Neuronal stem cell (in vitro differentiated cells): ENCODE data around the gene ATOX1.

Experiments used
- DNase-seq: peaks from one replicate; pipeline ENCODE4 v3.0.0-alpha.2; 2013; ENCODE audit warnings: low spot score
- H2AFZ ChIP-seq: one replicate; pipeline ENCODE4 v1.6.1; 2013; ENCODE audit warnings: mild to moderate bottlenecking, low read length, inconsistent platforms
- H2AK5ac ChIP-seq: 2 replicates; pipeline ENCODE4 v1.6.1; 2013; ENCODE audit warnings: low read depth, mild to moderate bottlenecking, inconsistent platforms, low read length, moderate library complexity, mixed read lengths
- H2BK120ac ChIP-seq: 2 replicates; pipeline ENCODE4 v1.6.1; 2013; ENCODE audit warnings: low read depth, mild to moderate bottlenecking, inconsistent platforms, low read length, moderate library complexity, mixed read lengths
- H2BK12ac ChIP-seq: one replicate; pipeline ENCODE4 v1.6.1; 2013; ENCODE audit warnings: low read length, inconsistent platforms
- H2BK15ac ChIP-seq: 2 replicates; pipeline ENCODE4 v1.6.1; 2013; ENCODE audit warnings: mild to moderate bottlenecking, low read length, inconsistent platforms, mixed read lengths
- H2BK5ac ChIP-seq: one replicate; pipeline ENCODE4 v1.6.1; 2013; ENCODE audit warnings: inconsistent platforms, mild to moderate bottlenecking, low read length, moderate library complexity
- H3K14ac ChIP-seq: one replicate; pipeline ENCODE4 v1.6.1; 2013; ENCODE audit warnings: low read length, inconsistent platforms
- H3K18ac ChIP-seq: 2 replicates; pipeline ENCODE4 v1.6.1; 2013; ENCODE audit warnings: low read length, inconsistent platforms
- H3K23ac ChIP-seq: 2 replicates; pipeline ENCODE4 v1.6.1; 2013; ENCODE audit warnings: low read depth, mild to moderate bottlenecking, mixed read lengths, low read length, inconsistent platforms; ENCODE audit not compliant: poor library complexity
- H3K27ac ChIP-seq: replicated peaks from 3 replicates; pipeline ENCODE4 v1.5.1; 2013; ENCODE audit warnings: low read length, inconsistent platforms
- H3K27me3 ChIP-seq, 3 experiments: 2 replicates each; pipeline ENCODE4 v1.6.1; 2013; ENCODE audit warnings: low read length in 3 of 3, mild to moderate bottlenecking in 2 of 3, inconsistent platforms in 1 of 3, low read depth in 1 of 3, mixed read lengths in 1 of 3, moderate library complexity in 1 of 3; ENCODE audit not compliant: control insufficient read depth in 3 of 3, insufficient read depth in 3 of 3
- H3K36me3 ChIP-seq, 2 donors: replicated peaks in 1 of 2; 2 replicates each; pipeline ENCODE4 v1.6.1; 2013; ENCODE audit warnings: low read length in 2 of 2; ENCODE audit not compliant: control insufficient read depth in 2 of 2, insufficient read depth in 2 of 2
- H3K4ac ChIP-seq: 2 replicates; pipeline ENCODE4 v1.6.1; 2013; ENCODE audit warnings: inconsistent platforms, mild to moderate bottlenecking, low read length, moderate library complexity
- H3K4me1 ChIP-seq, 2 donors: 1 replicate in 1 of 2; 2 replicates in 1 of 2; pipeline ENCODE4 v1.6.1; 2013; ENCODE audit warnings: low read length in 2 of 2, low read depth in 1 of 2; ENCODE audit not compliant: control insufficient read depth in 2 of 2, insufficient read depth in 1 of 2
- H3K4me2 ChIP-seq: one replicate; pipeline ENCODE4 v1.6.1; 2013; ENCODE audit warnings: mild to moderate bottlenecking, low read length, inconsistent platforms; ENCODE audit not compliant: insufficient read depth, poor library complexity, severe bottlenecking
- H3K4me3 ChIP-seq, 2 donors: 2 replicates each; pipeline ENCODE4 v1.5.1; 2013; ENCODE audit warnings: low read length in 2 of 2, mild to moderate bottlenecking in 2 of 2, inconsistent platforms in 1 of 2, moderate library complexity in 1 of 2
- H3K79me1 ChIP-seq: one replicate; pipeline ENCODE4 v1.6.1; 2013; ENCODE audit warnings: low read depth, mild to moderate bottlenecking, inconsistent platforms, low read length, moderate library complexity
- H3K9ac ChIP-seq: one replicate; pipeline ENCODE4 v1.6.1; 2013; ENCODE audit warnings: mild to moderate bottlenecking, low read depth, low read length, inconsistent platforms; ENCODE audit not compliant: poor library complexity
- H3K9me3 ChIP-seq, 2 donors: replicated peaks in 1 of 2; 2 replicates each; pipeline versions ENCODE3 to v1.6.1; 2013; ENCODE audit warnings: low read length in 2 of 2, mild to moderate bottlenecking in 2 of 2, inconsistent platforms in 1 of 2, low read depth in 1 of 2, mixed read lengths in 1 of 2, moderate library complexity in 1 of 2; ENCODE audit not compliant: control insufficient read depth in 2 of 2, insufficient read depth in 1 of 2
- H4K8ac ChIP-seq: one replicate; pipeline ENCODE4 v1.6.1; 2013; ENCODE audit warnings: low read depth, mild to moderate bottlenecking, inconsistent platforms, low read length, moderate library complexity
- H4K91ac ChIP-seq: one replicate; pipeline ENCODE4 v1.6.1; 2013; ENCODE audit warnings: low read length, low read depth, mild to moderate bottlenecking, inconsistent platforms; ENCODE audit not compliant: poor library complexity
- WGBS, 2 donors: extraction: QIAGEN DNeasy Blood & Tissue Kit; methylation state at CpG; one replicate each; pipeline ENCODE4 v1.1.7; 2013; ENCODE audit warnings: missing lambda C conversion rate in 2 of 2, mixed read lengths in 1 of 2; ENCODE audit not compliant: insufficient read length in 2 of 2, insufficient replicate concordance in 1 of 2; ENCODE audit errors: extremely low coverage in 2 of 2; 5-methylcytosine and 5-hydroxymethylcytosine counted together

The ATOX1 gene

DNA sequence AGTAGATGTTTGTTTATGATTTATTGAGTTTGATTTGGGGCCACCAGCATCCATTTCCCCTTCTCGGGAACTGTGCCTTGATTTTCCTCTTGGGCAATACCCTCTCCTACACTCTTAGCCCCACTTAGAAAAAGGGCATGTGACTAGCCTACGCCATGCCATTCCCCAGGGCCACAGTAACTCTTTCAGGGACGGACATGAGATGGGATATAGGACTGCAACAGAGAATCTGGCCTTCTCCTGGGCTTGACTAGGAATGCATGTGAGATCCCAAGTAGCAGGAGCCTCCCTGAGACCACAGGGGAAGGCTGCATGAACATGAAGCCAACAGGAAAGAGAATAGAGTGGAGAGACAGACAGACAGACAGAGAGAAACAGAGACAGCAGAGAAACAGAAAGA, 41.0 kb downstream of the ATOX1 start:
- no peaks in the 10 kb centered on the region for H3K79me1 ChIP-seq
- H3K18ac ChIP-seq = no peak overlapping the region
- H3K36me3 ChIP-seq = no peaks in the 10 kb centered on the region
- H3K9ac ChIP-seq = no peak overlapping the region
- H2BK12ac ChIP-seq = no peak overlapping the region
- no peak overlapping the region for H3K4ac ChIP-seq
- no peak overlapping the region for H3K27ac ChIP-seq
- H2AFZ ChIP-seq = peak overlapping the region; percentile 53
- no peak overlapping the region for H2BK5ac ChIP-seq
- H3K9me3 ChIP-seq = peaks cover 0 to 2% of the 10 kb centered on the region in 2 donors
- no peak overlapping the region for H3K23ac ChIP-seq
- H3K27me3 ChIP-seq = no peaks in the 10 kb centered on the region
- H2BK15ac ChIP-seq = no peak overlapping the region
- H2AK5ac ChIP-seq = no peak overlapping the region
- DNase-seq = no peak
- no CpG with 5 or more reads among the region's 3 CpGs for WGBS, 2 donors
- H3K14ac ChIP-seq = no peak overlapping the region
- no peak overlapping the region for H3K4me2 ChIP-seq
- no peak overlapping the region for H4K8ac ChIP-seq
- H2BK120ac ChIP-seq = no peak overlapping the region
- peaks cover 3 to 6% of the 10 kb centered on the region in 2 donors for H3K4me1 ChIP-seq
- no peak overlapping the region for H3K4me3 ChIP-seq
- no peak overlapping the region for H4K91ac ChIP-seq

GRCh38 chr5:151709109-151709735, 49.2 kb downstream of the ATOX1 start:
- no peak for DNase-seq
- Histone ChIP-seq H2BK5ac (no peak overlapping the region), H2AK5ac (no peak overlapping the region), H3K79me1 (no peaks in the 10 kb centered on the region), H3K23ac (no peak overlapping the region), H3K14ac (no peak overlapping the region), H3K4me3 (no peak overlapping the region), H2BK12ac (no peak overlapping the region), H3K9ac (no peak overlapping the region), H2BK15ac (no peak overlapping the region), H4K8ac (no peak overlapping the region), H3K4ac (no peak overlapping the region), H3K4me2 (no peak overlapping the region), H3K9me3 (no peaks in the 10 kb centered on the region), H3K18ac (no peak overlapping the region), H3K27ac (no peak overlapping the region), H3K36me3 (no peaks in the 10 kb centered on the region), H4K91ac (no peak overlapping the region), H2AFZ (no peak overlapping the region), H2BK120ac (no peak overlapping the region), H3K4me1 (peaks cover 2 to 6% of the 10 kb centered on the region in 2 donors), H3K27me3 (no peaks in the 10 kb centered on the region)
- no CpG with 5 or more reads among the region's 13 CpGs for WGBS, 2 donors

DNA sequence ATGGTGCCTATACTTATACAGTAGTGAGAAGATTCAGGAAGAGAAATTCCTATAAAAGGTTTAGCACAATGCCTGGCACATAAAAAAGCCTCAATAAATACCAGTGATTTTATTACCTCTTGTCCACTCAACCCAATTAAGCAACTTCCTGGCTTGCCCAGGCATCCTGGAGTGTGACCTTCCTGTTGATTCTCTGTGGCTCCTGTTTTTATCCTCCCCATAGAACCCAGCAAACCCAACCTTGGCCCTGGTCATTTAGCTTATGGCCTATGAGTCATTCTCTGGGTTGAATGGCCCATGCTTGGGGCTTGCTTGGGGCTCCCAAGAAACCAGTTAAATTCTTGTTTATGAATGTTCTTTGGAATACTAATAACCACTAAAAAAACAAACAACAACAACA, 50.3 kb downstream of the ATOX1 start:
- Histone ChIP-seq H3K4me3 (no peak overlapping the region), H3K4ac (no peak overlapping the region), H3K9ac (no peak overlapping the region), H3K18ac (no peak overlapping the region), H3K36me3 (no peaks in the 10 kb centered on the region), H3K23ac (no peak overlapping the region), H3K27me3 (no peaks in the 10 kb centered on the region), H3K27ac (no peak overlapping the region), H2AFZ (no peak overlapping the region), H3K9me3 (no peaks in the 10 kb centered on the region), H2BK15ac (no peak overlapping the region), H2BK5ac (no peak overlapping the region), H2AK5ac (no peak overlapping the region), H3K4me1 (peaks cover 2 to 8% of the 10 kb centered on the region in 2 donors), H4K91ac (no peak overlapping the region), H2BK120ac (no peak overlapping the region), H3K4me2 (no peak overlapping the region), H3K79me1 (no peaks in the 10 kb centered on the region), H3K14ac (no peak overlapping the region), H4K8ac (no peak overlapping the region), H2BK12ac (no peak overlapping the region)
- no peak for DNase-seq

GRCh38 chr5:151707567-151707966, 50.9 kb downstream of the ATOX1 start:
- Histone ChIP-seq H2AK5ac (no peak overlapping the region), H4K8ac (no peak overlapping the region), H4K91ac (no peak overlapping the region), H3K27me3 (no peaks in the 10 kb centered on the region), H3K23ac (no peak overlapping the region), H3K4me1 (peaks cover 2 to 8% of the 10 kb centered on the region in 2 donors), H3K18ac (no peak overlapping the region), H2BK120ac (no peak overlapping the region), H3K9ac (no peak overlapping the region), H3K27ac (no peak overlapping the region), H2BK12ac (no peak overlapping the region), H2BK15ac (no peak overlapping the region), H3K79me1 (no peaks in the 10 kb centered on the region), H3K4me2 (no peak overlapping the region), H3K36me3 (no peaks in the 10 kb centered on the region), H3K9me3 (no peaks in the 10 kb centered on the region), H3K14ac (no peak overlapping the region), H2BK5ac (no peak overlapping the region), H3K4me3 (no peak overlapping the region), H3K4ac (no peak overlapping the region), H2AFZ (no peak overlapping the region)
- no peak for DNase-seq
- WGBS, 2 donors = no CpG with 5 or more reads among the region's 2 CpGs
